Hematopoietic multipotent progenitor cell treated with erythropoietin and hydrocortisone succinate and interleukin-3 and kit ligand, for 15 days (in vitro differentiated cells): Measurements from ENCODE around the gene MRPS15.

Experiments used
- DNase-seq: peaks from one replicate; pipeline ENCODE4 v3.0.0-alpha.2; 2015; ENCODE audit warnings: low spot score

MRPS15 gene

GRCh38 chr1:36419569-36419968 lies 44.6 kb downstream of the MRPS15 start:
- DNase-seq: no peak

- DNase-seq: no peak
Observed at GRCh38 chr1:36419140-36419539, 45.0 kb downstream of the MRPS15 start.

- DNase-seq: no peak
Observed at GRCh38 chr1:36417931-36418330, 46.3 kb downstream of the MRPS15 start.

- no peak for DNase-seq
Observed at GRCh38 chr1:36415661-36416326, 48.4 kb downstream of the MRPS15 start.

GRCh38 chr1:36414384-36414783 lies 49.8 kb downstream of the MRPS15 start:
- no peak for DNase-seq

GRCh38 chr1:36411674-36412648 lies 52.2 kb downstream of the MRPS15 start:
- peak; percentile 65 for DNase-seq

GRCh38 chr1:36408479-36408878 lies 55.7 kb downstream of the MRPS15 start:
- DNase-seq: no peak

- DNase-seq: no peak
Observed at GRCh38 chr1:36406440-36406839, 57.7 kb downstream of the MRPS15 start.
